Measurements from ENCODE around the gene PRODH2. TPM values are rescaled to one million over a fixed set of nuclear protein-coding genes. Genes with fewer than 3 reads are reported as not detected.

The PRODH2 gene
- total RNA-seq, 1 experiment from 2014 or later = not detected

- H3K4me3 Mint-ChIP-seq = peak overlapping the region; percentile 65
- ChIA-PET CTCF (interaction anchor here (0.6 to 2.8 kb wide), 60 partner anchors 9 to 326 kb away, joined by 3 to 41 read pairs (median 6); partner anchors contain the start of genes APLP1, ARHGAP33, HAUS5 and HSPB6), POLR2A (interaction anchor here (0.7 to 1.6 kb wide), 9 partner anchors 27 to 227 kb away, joined by 3 to 10 read pairs (median 3); partner anchors contain the start of genes COX6B1, HSPB6, IGFLR1 and PROSER3)
- TF ChIP-seq ESRRA (CRISPR knock-in tag; IDR thresholded peaks at IDR 0.05; ENCODE audit: borderline replicate concordance) (no peak), HMGXB4 (CRISPR knock-in tag; IDR thresholded peaks at IDR 0.05) (peak; percentile 74), NR3C1 (CRISPR knock-in tag; conservative IDR thresholded peaks at IDR 0.05; ENCODE audit: low read depth) (0 out of 2 replicates have a peak, but pooled peaks have one; percentile 61), FOXK1 (CRISPR knock-in tag; IDR thresholded peaks at IDR 0.05) (0 out of 2 replicates have a peak, but pooled peaks have one; percentile 38), E2F5 (CRISPR knock-in tag; IDR thresholded peaks at IDR 0.05) (0 out of 2 replicates have a peak, but pooled peaks have one; percentile 40), KAT7 (CRISPR knock-in tag; IDR thresholded peaks at IDR 0.05; ENCODE audit: borderline replicate concordance) (no peak), ZNF263 (CRISPR knock-in tag; IDR thresholded peaks at IDR 0.05; ENCODE audit: low read depth) (peak; percentile 65; the same call in 1 of the 2 replicates), SP1 (CRISPR knock-in tag; conservative IDR thresholded peaks at IDR 0.05) (peak; percentile 68), ZNF121 (CRISPR knock-in tag; IDR thresholded peaks at IDR 0.05) (no peak), E2F1 (CRISPR knock-in tag; IDR thresholded peaks at IDR 0.05) (no peak), MYBL2 (CRISPR knock-in tag; IDR thresholded peaks at IDR 0.05) (peak; percentile 70), TP53 (CRISPR knock-in tag; IDR thresholded peaks at IDR 0.05) (0 out of 2 replicates have a peak, but pooled peaks have one; percentile 35), FOXP1 (CRISPR knock-in tag; IDR thresholded peaks at IDR 0.05; ENCODE audit: borderline replicate concordance) (peak; percentile 33; the same call in 1 of the 2 replicates), GABPB1 (CRISPR knock-in tag; IDR thresholded peaks at IDR 0.05) (no peak), ZNF423 (CRISPR knock-in tag; IDR thresholded peaks at IDR 0.05) (peak; percentile 57; the same call in 1 of the 2 replicates), ATF3 (CRISPR knock-in tag; conservative IDR thresholded peaks at IDR 0.05) (no peak), AR (CRISPR knock-in tag; IDR thresholded peaks at IDR 0.05) (no peak), NFYB (CRISPR knock-in tag; conservative IDR thresholded peaks at IDR 0.05; ENCODE audit: low read depth) (no peak), EMX1 (CRISPR knock-in tag; IDR thresholded peaks at IDR 0.05) (no peak)
- no peaks in the 10 kb centered on the region for H3K27me3 Mint-ChIP-seq (ENCODE audit: low read depth)
- no peaks in the 10 kb centered on the region for H3K36me3 Mint-ChIP-seq
- DNase-seq (ENCODE audit: low spot score) (peak; percentile 91), ATAC-seq (peak; percentile 91)
- H3K27ac Mint-ChIP-seq = no peak overlapping the region
- H3K9me3 Mint-ChIP-seq = no peaks in the 10 kb centered on the region
- H3K4me1 Mint-ChIP-seq = peaks cover 29% of the 10 kb centered on the region
These were observed 27.9 kb downstream of the PRODH2 start for GRCh38 chr19:35784503-35785338.

Data from WTC11 (cell line).